MCF 10A (cell line): Measurements from ENCODE around the gene HPN. TPM values are rescaled to one million over a fixed set of nuclear protein-coding genes. Genes with fewer than 3 reads are reported as not detected.
"Not testable (repeated sequence)": the region's sequence is repeated elsewhere in the genome, so short reads cannot be mapped to it uniquely, and the experiment has no call there.

Experiments
- BruUV-seq: library from RNA; stranded (reverse); fragments of 400-500 nt; replicated peaks from 2 replicates; lab custom pipeline; 2021; lab: Mats Ljungman, UMichigan
- CTCF ChIA-PET: fragments of 300-600 bp; sonication (Branson Sonifier 250); formaldehyde crosslinking; extraction: SDS; loops from one replicate; lab custom pipeline; 2021; ENCODE audit warnings: antibody characterized with exemption, inconsistent platforms; lab: Yijun Ruan, JAX
- POLR2A ChIA-PET: fragments of 300-600, 350-650 bp; sonication (Branson Sonifier 250); formaldehyde crosslinking; extraction: SDS; loops from one replicate; lab custom pipeline; 2020; ENCODE audit warnings: antibody characterized with exemption, inconsistent platforms; lab: Yijun Ruan, JAX
- DNase-seq: peaks from one replicate; pipeline ENCODE4 v3.0.0-alpha.2; 2018; ENCODE audit not compliant: unreplicated experiment
- H3K27ac Mint-ChIP-seq: one replicate; pipeline ENCODE4 v1.8.0; 2022; ENCODE audit warnings: mild to moderate bottlenecking, low read depth, mixed read lengths; ENCODE audit not compliant: unreplicated experiment
- H3K27me3 Mint-ChIP-seq: one replicate; pipeline ENCODE4 v1.8.0; 2022; ENCODE audit warnings: mixed read lengths; ENCODE audit not compliant: insufficient read depth, unreplicated experiment
- H3K36me3 Mint-ChIP-seq: one replicate; pipeline ENCODE4 v1.8.0; 2022; ENCODE audit warnings: mild to moderate bottlenecking, moderate library complexity, mixed read lengths; ENCODE audit not compliant: insufficient read depth, unreplicated experiment
- H3K4me1 Mint-ChIP-seq: one replicate; pipeline ENCODE4 v1.8.0; 2022; ENCODE audit warnings: mixed read lengths; ENCODE audit not compliant: insufficient read depth, unreplicated experiment
- H3K4me3 Mint-ChIP-seq: one replicate; pipeline ENCODE4 v1.8.0; 2022; ENCODE audit warnings: mild to moderate bottlenecking, moderate library complexity, mixed read lengths; ENCODE audit not compliant: unreplicated experiment
- H3K9me3 Mint-ChIP-seq: one replicate; pipeline ENCODE4 v1.8.0; 2022; ENCODE audit warnings: mixed read lengths; ENCODE audit not compliant: unreplicated experiment
- intact Hi-C: fragments of 100-400 bp; cut with micrococcal nuclease; formaldehyde crosslinking; loops from 2 replicates; pipeline ENCODE4 v1.14.1; 2022
- total RNA-seq: library from RNA; stranded (reverse); gene quantifications from 2 replicates; pipeline ENCODE4 v1.2.3, GENCODE V29; 2022
- TF ChIP-seq, protein P1 (sequence below): fragments of 200-600 bp; IDR thresholded peaks from one replicate; pipeline ENCODE4 v1.8.0; 2022; ENCODE audit warnings: antibody characterized with exemption, mild to moderate bottlenecking; ENCODE audit not compliant: unreplicated experiment

The HPN gene
- total RNA-seq, 1 experiment from 2014 or later, result not detected

- H3K27ac Mint-ChIP-seq, result no peak overlapping the region
- H3K36me3 Mint-ChIP-seq, result no peaks in the 10 kb centered on the region
- BruUV-seq, result no TSS peak
- H3K4me1 Mint-ChIP-seq, result peaks cover 7% of the 10 kb centered on the region
- ChIA-PET POLR2A (no interaction called here), CTCF (interaction anchor here (0.5 to 1.8 kb wide), 3 partner anchors 11 to 849 kb away, joined by 4 to 7 read pairs (median 4); no protein-coding TSS in a partner anchor)
- no peak for DNase-seq
- no peaks in the 10 kb centered on the region for H3K9me3 Mint-ChIP-seq
- H3K4me3 Mint-ChIP-seq, result no peak overlapping the region
- TF ChIP-seq, protein P1, sequence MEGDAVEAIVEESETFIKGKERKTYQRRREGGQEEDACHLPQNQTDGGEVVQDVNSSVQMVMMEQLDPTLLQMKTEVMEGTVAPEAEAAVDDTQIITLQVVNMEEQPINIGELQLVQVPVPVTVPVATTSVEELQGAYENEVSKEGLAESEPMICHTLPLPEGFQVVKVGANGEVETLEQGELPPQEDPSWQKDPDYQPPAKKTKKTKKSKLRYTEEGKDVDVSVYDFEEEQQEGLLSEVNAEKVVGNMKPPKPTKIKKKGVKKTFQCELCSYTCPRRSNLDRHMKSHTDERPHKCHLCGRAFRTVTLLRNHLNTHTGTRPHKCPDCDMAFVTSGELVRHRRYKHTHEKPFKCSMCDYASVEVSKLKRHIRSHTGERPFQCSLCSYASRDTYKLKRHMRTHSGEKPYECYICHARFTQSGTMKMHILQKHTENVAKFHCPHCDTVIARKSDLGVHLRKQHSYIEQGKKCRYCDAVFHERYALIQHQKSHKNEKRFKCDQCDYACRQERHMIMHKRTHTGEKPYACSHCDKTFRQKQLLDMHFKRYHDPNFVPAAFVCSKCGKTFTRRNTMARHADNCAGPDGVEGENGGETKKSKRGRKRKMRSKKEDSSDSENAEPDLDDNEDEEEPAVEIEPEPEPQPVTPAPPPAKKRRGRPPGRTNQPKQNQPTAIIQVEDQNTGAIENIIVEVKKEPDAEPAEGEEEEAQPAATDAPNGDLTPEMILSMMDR, result no peak
- intact Hi-C loops, result no loop called here
- peaks cover 3% of the 10 kb centered on the region for H3K27me3 Mint-ChIP-seq
Observed at GRCh38 chr19:34995551-34995950, 46.0 kb upstream of the HPN start.

DNA sequence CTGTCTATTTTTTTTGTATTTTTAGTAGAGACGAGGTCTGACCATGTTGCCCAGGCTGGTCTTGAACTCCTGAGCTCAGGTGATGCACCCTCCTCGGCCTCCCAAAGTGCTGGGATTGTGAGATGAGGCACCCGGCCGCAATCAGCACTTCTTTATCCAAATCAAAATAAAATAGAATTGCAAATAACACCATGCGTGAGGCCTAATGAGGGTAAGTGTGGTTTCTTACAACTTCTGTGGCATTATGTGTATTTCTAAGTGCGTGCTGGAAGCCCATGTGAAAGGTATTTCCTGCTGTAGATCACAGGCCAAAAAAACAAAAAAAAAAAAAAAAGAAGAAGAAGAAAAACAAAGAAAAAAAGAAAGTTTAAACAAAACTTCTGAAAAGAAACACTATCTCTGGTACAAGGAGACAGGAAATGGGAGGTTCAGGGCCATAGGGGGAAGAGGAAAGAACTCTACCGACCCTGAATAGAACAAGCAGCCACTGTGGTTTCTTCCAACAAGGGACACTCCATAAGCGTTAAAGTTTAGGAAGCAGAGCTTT is 44.4 kb upstream of the HPN start:
- no peaks in the 10 kb centered on the region for H3K36me3 Mint-ChIP-seq
- H3K4me1 Mint-ChIP-seq, result peaks cover 19% of the 10 kb centered on the region
- no peak overlapping the region for H3K4me3 Mint-ChIP-seq
- TF ChIP-seq, protein P1, result no peak
- H3K27me3 Mint-ChIP-seq, result no peaks in the 10 kb centered on the region
- no TSS peak for BruUV-seq
- ChIA-PET POLR2A (no interaction called here), CTCF (interaction anchor here (0.7 to 1.2 kb wide), 3 partner anchors 24 to 260 kb away, joined by 3 read pairs; no protein-coding TSS in a partner anchor)
- DNase-seq, result no peak
- no peaks in the 10 kb centered on the region for H3K9me3 Mint-ChIP-seq
- H3K27ac Mint-ChIP-seq, result no peak overlapping the region
- intact Hi-C loops, result no loop called here

DNA sequence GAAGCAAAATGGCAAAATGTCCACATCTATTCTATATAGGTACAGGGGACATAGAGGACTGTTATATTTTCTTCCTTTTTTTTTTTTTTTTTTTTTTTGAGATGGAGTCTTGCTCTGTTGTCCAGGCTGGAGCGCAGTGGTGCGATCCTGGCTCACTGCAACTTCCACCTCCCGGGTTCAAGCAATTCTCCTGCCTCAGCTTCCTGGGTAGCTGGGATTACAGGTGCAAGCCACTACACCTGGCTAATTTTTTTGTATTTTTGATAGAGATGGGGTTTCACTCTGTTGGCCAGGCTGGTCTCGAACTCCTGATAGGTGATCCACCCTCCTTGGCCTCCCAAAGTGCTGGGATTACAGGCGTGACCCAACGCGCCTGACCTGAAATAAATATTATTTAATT is 43.3 kb upstream of the HPN start:
- CTCF ChIA-PET, result interaction anchor here (1.1 to 1.2 kb wide), 2 partner anchors 25 to 66 kb away, joined by 3 read pairs; no protein-coding TSS in a partner anchor
- BruUV-seq, DNase-seq, H3K27ac Mint-ChIP-seq, H3K27me3 Mint-ChIP-seq, H3K9me3 Mint-ChIP-seq, intact Hi-C loops, H3K36me3 Mint-ChIP-seq: not testable (repeated sequence)
- Mint-ChIP-seq H3K4me3 (peak overlapping the region; percentile 84), H3K4me1 (peaks cover 29% of the 10 kb centered on the region)
- POLR2A ChIA-PET, result interaction anchor here (0.7 kb wide), 1 partner anchor 31 kb away, joined by 3 read pairs; no protein-coding TSS in a partner anchor

DNA sequence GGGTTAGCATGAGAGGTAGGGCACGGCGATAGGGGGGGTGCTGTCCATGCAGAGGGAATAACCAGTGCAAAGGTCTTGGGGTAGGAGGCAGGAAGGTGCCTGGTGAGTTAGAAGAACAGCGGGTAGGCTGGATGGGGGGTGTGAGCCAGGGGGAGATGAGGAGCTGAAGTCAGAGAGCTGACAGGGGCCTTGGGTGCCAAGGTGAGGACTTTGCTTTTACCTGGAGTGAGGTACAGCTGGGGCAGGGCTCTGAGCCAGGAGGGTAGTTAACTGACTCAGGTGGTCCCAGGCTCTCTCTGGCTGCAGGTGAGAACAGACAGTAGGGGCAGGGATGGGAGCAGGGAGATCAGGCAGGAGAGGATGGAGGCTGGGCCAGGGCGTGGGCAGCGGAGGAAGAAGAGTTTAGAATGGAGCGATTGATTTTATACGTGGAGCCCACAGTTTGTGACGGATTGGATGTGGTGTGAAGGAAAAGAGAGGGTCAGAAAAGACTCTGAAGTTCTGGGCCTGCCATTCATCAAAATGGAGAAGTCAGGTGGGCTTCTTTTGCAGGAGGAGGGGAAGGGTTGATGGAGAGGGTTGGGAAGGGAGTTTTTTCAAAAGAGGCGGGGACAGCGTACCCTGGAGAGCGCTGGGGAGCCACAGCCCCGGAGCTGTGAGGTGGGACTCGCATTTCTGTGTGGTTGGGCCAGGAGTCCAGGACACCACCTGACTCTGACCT is 42.6 kb upstream of the HPN start:
- ChIA-PET CTCF (no interaction called here), POLR2A (interaction anchor here (0.7 to 1.8 kb wide), 3 partner anchors 31 to 72 kb away, joined by 3 to 7 read pairs (median 4); partner anchors contain the start of genes ZNF30 and ZNF792)
- Mint-ChIP-seq H3K36me3 (peaks cover 6% of the 10 kb centered on the region), H3K4me1 (peaks cover 29% of the 10 kb centered on the region), H3K9me3 (no peaks in the 10 kb centered on the region), H3K4me3 (peak overlapping the region; percentile 84), H3K27ac (peak overlapping the region; percentile 86), H3K27me3 (no peaks in the 10 kb centered on the region)
- DNase-seq, result no peak
- intact Hi-C loops, result no loop called here
- TF ChIP-seq, protein P1, result no peak
- no TSS peak for BruUV-seq
